ENCODE data around the gene PFDN2.
"Not testable (repeated sequence)": the region's sequence is repeated elsewhere in the genome, so short reads cannot be mapped to it uniquely, and the experiment has no call there.

The PFDN2 gene

DNA sequence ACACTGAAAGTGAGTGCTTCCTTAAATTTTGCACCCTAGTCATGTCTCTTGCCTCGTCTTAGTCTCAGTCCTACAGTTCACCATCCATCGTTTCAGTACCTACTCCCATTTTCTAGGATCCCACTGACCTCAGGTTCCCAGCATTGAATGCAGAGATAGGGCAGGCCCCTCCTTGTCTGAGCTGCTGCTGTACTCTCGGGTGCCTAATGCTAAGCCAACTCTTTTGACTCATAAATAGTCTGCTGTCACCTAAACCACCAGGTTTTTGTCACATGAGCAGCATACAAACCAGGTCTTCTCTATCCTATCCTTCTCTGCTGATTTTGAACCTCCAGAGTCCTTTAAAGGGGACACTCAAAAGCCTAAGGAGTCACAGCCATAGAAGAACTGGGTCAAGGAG lies 51.1 kb downstream of the PFDN2 start:
- DNase-seq (ENCODE audit: insufficient read length, low spot score): no peak
- TF ChIP-seq CTCF (IDR thresholded peaks at IDR 0.05; ENCODE audit: insufficient read depth, missing control alignments): no peak
- no peak for FAIRE-seq

DNA sequence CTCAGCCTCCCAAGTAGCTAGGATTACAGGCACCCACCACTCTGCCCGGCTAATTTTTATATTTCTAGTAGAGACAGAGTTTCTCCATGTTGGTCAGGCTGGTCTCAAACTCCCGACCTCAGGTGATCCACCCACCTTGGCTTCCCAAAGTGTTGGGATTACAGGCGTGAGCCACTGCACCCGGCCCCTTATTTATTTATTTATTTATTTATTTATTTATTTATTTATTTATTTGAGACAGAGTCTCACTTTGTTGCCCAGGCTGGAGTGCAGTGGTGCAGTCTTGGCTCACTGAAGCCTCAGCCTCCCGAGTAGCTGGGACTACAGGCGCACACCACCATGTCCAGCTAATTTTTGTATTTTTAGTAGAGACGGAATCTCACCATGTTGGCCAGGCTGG lies 52.2 kb downstream of the PFDN2 start:
- not testable (repeated sequence) for FAIRE-seq; DNase-seq (ENCODE audit: insufficient read length, low spot score)

DNA sequence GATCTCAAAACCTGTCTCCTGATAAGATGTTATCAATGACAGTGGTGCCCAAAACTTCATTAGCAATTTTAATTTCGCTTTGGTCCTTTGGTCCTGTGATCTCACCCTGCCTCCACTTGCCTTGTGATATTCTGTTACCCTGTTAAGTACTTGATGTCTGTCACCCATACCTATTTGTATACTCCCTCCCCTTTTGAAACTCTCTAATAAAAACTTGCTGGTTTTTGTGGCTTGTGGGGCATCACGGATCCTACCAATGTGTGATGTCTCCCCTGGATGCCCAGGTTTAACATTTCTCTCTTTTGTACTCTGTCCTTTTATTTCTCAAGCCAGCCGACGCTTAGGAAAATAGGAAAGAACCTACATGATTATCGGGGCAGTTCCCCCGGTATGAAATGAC lies 53.9 kb downstream of the PFDN2 start:
- not testable (repeated sequence) for FAIRE-seq; DNase-seq (ENCODE audit: insufficient read length, low spot score)

GRCh38 chr1:161061419-161061818 lies 56.4 kb downstream of the PFDN2 start:
- DNase-seq (ENCODE audit: insufficient read length, low spot score) (no peak), FAIRE-seq (no peak)
- no peak for TF ChIP-seq CTCF (IDR thresholded peaks at IDR 0.05; ENCODE audit: insufficient read depth, missing control alignments)

- FAIRE-seq: no peak
- no peak for TF ChIP-seq CTCF (IDR thresholded peaks at IDR 0.05; ENCODE audit: insufficient read depth, missing control alignments)
- no peak for DNase-seq (ENCODE audit: insufficient read length, low spot score)
Observed at GRCh38 chr1:161059293-161059692, 58.5 kb downstream of the PFDN2 start.

GRCh38 chr1:161054805-161055204 lies 63.0 kb downstream of the PFDN2 start:
- no peak for TF ChIP-seq CTCF (IDR thresholded peaks at IDR 0.05; ENCODE audit: insufficient read depth, missing control alignments)
- FAIRE-seq: no peak
- no peak for DNase-seq (ENCODE audit: insufficient read length, low spot score)

- DNase-seq (ENCODE audit: insufficient read length, low spot score) (no peak), FAIRE-seq (no peak)
- no peak for TF ChIP-seq CTCF (IDR thresholded peaks at IDR 0.05; ENCODE audit: insufficient read depth, missing control alignments)
Observed at GRCh38 chr1:161054232-161054631, 63.6 kb downstream of the PFDN2 start.

DNA sequence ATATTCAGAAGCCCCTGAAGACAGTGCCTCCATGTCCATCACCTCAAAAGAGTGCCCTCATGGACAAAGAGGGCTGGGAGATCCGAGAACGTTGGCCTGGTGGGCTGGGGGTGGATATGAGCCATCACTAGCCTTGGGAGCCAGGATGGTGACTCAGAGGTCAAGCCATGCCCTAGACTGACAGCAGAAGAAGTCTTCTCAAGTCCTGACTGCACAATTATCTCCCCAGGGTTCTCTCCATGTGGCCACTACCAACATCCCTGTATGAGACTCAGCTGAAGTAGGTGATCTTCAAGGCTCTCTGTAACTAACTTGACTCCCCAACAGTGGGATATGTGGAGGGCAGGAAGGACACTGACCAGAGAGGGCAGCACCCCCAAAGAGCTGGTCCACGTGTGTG lies 64.9 kb downstream of the PFDN2 start:
- no peak for TF ChIP-seq CTCF (IDR thresholded peaks at IDR 0.05; ENCODE audit: insufficient read depth, missing control alignments)
- DNase-seq (ENCODE audit: insufficient read length, low spot score): no peak
- FAIRE-seq: no peak
